ENCODE results near the gene B9D2.
"Not testable (repeated sequence)": the region's sequence is repeated elsewhere in the genome, so short reads cannot be mapped to it uniquely, and the experiment has no call there.

B9D2 gene

DNA sequence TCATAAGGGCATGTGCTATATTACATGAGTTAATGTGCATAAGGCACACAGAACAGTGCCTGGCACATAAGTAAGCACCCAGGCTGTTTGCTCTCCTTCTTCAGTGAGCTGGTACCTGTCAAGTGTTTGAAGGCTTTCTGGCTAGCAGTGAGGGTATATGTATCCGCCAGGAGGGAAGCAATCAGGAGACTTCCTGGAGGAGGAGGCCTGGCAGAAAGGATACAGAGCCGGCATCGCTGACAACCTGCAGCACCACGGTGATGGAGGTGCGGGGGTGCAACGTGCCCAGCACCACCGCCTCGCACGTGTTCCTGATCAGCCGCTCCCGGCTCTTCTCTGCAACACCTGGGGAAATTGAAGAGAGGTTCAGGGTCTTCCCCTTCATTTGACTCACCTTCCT is 27.7 kb upstream of the B9D2 start:
- DNase-seq (ENCODE audit: low read depth, low spot score), result no peak

DNA sequence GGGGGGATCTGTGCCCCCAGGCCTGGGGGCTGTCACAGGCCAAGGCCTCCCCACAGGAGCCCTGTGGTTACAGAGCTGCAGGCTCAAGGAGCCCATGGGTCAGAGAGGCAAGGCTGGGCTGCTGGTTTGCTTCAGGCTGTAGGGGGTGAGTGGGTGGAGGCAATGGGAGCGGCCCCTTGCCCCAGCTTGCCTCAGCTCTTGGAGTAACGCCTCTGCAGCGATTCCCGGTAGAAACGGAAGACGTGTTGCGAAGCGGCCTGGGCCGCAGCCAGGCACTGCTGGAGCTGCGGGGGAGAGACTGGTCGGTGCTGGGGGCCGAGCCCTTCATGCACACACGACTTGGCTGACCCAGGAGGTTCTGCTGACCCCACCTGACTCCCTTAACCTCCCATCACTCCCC is 22.5 kb upstream of the B9D2 start:
- no peak for DNase-seq (ENCODE audit: low read depth, low spot score)

DNA sequence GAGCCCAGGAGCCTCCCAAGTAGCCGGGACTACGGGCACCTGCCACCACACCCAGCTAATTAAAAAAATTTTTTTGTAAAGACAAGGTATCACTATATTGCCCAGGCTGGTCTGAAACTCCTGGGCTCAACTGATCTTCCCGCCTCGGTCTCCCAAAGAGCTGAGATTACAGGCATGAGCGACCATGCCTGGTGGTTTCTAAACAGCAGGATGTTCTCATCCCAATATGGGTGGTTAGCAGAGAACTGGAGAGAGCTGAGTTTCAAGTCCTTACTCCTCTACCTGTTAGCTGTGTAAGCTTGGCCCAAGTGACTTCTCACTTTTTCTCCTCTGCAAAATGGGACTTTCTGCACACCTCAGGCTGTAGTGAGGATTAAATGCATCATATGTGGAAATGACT is 20.4 kb upstream of the B9D2 start:
- DNase-seq (ENCODE audit: low read depth, low spot score), result no peak

DNA sequence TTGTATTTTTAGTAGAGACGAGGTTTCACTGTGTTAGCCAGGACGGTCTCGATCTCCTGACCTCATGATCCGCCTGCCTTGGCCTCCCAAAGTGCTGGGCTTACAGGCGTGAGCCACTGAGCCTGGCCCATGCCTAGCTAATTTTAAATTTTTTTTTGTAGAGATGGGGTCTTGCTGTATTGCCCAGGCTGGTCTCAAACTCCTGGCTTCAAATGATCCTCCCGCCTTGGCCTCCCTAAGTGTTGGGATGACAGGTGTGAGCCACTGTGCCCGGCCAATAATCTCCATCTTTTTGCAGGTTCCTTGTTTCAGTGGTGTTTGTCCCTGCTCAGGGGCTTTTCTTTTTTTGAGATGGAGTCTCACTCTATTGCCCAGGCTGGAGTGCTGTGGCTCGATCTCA is 17.6 kb upstream of the B9D2 start:
- not testable (repeated sequence) for DNase-seq (ENCODE audit: low read depth, low spot score)

DNA sequence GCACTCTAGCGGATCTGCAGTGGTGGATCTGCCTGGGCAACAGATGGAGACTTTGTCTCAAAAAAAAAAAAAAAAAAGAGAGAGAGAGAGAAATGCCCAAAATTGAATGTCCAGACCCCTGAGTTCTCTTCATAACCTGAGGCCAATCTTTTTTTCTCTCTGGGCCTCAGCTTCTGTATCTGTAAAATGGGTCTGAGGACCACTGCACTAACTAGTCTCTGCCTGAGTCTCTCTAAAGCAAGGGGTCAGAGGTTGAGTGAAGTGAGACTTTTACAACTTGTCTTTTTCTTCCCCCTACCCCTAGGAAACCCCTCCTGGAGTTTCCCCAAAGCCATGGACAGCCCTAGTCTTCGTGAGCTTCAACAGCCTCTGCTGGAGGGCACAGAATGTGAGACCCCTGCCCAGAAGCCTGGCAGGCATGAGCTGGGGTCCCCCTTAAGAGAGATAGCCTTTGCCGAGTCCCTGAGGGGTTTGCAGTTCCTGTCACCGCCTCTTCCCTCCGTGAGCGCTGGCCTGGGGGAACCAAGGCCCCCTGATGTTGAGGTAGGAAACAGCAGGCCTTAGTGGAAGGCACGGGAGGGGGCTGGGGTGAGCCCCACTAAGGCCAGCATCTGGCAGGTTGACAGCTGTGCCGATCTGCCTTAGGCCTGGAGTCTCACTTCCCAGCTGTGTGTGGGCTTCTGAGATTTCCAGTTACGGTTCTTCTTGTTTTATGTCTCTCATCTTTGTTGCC is 14.2 kb upstream of the B9D2 start:
- peak; percentile 28 for DNase-seq (ENCODE audit: low read depth, low spot score)

DNA sequence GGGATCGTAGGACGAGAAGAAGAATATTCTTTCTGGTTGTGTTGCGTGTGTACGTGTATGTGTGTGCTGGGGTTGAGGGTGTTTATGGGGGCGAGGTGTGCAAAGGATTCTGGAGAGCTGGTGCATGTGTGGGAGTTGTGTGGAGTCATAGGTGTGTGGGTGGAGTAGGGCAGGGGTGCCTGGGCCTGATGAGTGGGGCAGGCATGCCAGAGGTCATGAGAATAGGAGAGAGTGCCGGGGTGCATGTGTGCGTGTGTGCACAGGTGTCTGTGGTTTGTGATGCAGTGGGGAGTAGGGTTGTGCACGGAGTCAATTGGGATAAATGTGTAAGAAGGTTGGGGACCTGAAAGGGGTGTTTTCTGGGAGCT is 13.0 kb upstream of the B9D2 start:
- DNase-seq (ENCODE audit: low read depth, low spot score), result no peak

DNA sequence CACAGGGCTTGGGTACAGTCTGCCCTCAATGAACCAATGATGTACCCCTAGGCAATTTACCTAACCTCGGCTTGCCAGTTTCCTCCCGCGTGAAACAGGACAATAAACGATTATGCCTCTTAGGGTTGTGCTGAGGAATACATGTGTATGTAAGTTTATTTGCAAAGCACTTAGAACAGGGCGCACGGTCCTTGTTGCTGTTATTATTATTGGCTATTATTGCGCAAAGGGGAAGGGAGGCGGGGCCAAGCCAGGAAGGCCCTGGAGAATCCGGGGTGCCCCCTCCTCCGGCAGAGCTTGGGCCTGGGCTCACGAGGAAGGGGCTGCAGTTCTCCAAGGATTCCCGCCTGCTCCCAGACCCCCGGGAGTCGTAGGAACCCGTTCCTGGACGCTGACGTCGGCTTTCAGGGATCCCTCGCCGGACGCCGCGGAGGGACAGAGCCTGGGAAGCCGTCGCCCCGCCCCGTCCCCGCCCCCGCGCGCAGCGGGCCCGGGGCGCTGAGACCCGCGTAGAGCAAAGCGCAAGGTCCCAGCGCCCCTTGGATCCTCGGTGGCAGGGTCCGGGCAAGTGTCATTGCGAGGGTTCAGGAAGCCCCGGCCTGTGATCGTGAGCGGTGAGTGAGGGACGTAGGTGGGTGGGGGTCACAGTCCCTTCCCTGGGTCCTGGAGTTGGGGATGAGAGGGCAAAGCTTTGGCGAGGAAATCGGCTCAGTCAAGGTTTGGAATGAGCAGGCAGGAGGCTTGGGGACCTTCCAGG is 12.5 kb upstream of the B9D2 start, which contains the start of gene TMEM91:
Gene TMEM91, plus strand, starts transcription at position 293 of the 757 bp plus-strand sequence. CDS start 1,777 bp downstream, outside the sequence.
- DNase-seq (ENCODE audit: low read depth, low spot score), result no peak

DNA sequence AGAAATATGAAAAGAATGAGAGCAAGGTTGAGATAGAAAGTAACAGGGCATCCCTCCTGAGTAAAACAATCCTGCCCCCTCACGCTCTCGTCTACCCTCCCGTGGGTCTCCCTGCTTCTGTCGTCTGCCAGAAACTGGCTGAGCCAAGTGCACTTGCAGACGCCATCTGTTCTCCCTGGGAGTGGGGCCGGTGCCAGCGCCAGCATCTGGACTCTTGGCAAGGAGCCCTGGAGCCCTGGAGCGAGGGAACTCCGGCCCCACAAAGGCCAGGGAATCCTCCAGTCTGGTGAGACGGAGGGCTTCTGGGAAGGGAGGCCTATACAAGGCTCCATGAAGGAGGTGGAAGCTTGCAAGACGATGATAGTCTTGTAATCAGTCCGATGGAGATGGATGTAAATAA is 10.0 kb upstream of the B9D2 start:
- no peak for DNase-seq (ENCODE audit: low read depth, low spot score)

DNA sequence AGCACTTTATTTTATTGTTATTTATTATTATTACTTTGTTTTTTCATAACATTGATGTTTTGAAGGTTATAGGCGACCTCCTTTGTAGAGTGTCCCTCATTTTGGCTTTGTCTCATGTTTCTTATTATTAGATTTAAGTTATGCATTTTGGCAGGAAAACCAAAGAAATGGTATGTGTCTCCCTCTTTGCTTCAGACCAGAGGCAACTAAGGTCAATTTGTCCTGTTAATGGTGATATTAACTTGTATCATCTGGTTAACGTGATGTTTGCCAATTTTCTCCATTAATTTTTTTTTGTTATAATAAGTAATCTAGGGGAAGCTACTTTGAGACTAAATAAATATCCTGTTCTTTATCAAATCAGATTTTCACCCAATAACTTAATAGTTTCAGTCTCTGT is 8.6 kb upstream of the B9D2 start:
- no peak for DNase-seq (ENCODE audit: low read depth, low spot score)

DNA sequence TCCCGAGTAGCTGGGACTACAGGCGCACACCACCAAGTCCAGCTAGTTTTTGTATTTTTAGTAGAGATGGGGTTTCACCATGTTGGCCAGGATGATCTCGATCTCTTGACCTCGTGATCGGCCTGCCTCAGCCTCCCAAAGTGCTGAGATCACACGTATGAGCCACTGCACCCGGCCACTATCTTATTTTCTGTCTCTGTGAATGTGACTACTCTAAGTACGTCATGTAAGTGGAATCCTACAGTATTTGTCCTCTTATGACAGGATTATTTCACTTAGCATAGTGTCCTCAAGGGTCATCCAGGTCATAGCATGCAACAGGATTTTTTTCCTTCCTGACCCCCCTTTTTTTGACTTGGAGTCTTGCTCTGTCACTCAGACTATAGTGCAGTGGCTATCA is 7.6 kb upstream of the B9D2 start:
- DNase-seq (ENCODE audit: low read depth, low spot score), result no peak

DNA sequence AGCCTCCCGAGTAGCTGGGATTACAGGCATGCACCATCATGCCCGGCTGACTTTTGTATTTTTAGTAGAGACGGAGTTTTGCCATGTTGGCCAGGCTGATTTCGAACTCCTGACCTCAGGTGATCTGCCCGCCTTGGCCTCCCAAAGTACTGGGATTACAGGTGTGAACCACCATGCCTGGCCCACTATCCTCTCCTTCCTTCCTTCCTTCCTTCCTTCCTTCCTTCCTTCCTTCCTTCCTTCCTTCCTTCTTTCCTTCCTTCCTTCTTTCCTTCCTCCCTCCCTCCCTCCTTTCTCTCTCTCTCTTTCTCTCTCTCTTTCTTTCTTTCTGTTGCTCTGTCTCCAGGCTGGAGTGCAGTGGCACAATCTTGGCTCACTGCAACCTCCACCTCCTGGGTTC is 7.2 kb upstream of the B9D2 start:
- DNase-seq (ENCODE audit: low read depth, low spot score), result not testable (repeated sequence)

DNA sequence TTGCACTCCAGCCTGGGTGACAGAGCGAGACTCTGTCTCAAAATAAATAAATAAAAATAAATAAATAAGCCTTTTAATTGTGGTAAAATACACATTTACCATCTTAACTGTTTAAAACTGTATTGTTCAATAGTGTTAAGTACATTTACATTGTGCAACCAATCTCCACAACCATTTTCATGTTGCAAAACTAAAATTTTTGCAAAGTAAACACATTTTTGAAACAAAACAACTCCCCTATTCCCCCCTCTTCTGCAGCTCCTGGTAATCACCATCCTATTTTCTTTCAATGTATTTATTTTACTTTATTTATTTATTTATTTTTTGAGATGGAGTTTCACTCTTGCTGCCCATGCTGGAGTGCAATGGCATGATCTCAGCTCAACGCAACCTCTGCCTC is 5.8 kb upstream of the B9D2 start:
- DNase-seq (ENCODE audit: low read depth, low spot score), result no peak

DNA sequence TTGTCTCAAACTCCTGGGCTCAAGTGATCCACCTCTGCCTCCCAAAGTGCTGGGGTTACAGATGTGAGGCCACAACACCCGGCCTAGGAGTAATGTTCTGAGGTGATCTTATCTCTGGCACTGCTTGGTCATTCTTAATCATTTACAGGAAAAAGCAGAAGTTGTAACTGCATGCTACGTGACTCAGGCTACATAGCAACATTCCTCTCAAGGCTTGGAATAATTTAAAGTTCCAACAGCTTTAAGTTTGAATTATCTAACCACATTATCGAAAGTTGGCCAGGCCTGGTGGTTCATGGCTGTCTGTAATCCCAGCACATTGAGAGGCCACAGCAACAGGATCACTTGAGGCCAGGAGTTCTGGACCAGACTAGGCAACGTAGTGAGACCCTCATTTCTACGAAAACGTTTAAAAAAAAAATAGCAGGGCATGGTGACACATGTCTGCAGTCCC is 3.9 kb upstream of the B9D2 start:
- no peak for DNase-seq (ENCODE audit: low read depth, low spot score)

DNA sequence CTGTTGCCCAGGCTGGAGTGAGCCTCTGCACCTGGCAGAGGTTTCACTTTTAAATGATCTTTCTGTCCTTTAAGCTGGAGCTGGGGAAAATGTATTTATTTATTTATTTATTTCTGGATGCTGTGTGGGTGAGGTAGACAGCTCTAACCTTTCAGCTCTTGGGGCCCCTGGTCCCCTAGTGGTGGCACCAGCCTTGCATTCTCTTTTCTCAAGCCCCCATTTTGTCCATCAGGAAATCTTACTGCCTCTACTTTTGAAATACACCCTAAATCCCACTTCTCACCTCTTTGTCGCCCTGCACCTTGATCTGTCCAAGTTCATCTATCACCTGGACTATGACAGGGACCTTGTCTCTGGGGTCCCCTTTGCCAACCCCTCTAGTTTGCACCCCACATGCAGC is 2.1 kb upstream of the B9D2 start:
- DNase-seq (ENCODE audit: low read depth, low spot score), result no peak

DNA sequence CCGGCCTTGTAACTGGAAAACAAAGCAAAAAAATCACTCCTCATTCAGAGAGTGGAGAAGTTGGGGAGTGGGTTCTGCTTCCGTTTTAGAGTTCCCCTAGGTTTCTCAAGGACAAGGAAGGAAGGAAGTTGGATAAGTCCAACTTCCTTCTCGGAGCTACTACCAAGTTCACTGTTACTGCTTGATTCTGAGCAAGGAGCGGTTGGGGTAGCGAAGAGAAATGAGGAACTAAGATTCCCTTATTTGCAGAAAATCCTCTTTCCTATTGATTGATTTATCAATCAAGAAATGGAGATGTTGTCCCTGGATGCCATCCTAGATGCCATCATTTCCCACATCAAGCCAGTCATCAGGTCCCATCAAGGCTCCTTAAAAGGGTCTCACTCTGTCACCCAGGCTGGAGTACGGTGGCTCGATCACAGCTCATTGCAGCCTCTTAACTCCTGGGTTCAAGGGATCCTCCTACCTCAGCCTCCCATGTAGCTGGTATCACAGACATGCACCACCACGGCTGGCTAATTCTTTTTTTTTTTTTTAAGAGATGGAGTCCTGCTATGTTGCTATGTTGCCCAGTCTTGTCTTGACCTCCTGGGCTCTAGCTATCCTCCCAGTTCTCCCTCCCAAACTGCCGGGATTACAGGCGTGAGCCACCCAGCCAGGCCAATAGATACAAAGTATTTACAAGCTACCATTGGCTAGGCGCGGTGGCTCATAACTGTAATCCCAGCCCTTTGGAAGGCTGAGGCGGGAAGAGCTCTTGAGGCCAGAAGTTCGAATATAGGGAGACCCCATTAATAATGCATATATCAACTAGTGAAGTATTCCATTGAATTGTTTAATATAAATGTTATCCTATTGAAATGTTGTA is 809 bp upstream of the B9D2 start:
- no peak for DNase-seq (ENCODE audit: low read depth, low spot score)

DNA sequence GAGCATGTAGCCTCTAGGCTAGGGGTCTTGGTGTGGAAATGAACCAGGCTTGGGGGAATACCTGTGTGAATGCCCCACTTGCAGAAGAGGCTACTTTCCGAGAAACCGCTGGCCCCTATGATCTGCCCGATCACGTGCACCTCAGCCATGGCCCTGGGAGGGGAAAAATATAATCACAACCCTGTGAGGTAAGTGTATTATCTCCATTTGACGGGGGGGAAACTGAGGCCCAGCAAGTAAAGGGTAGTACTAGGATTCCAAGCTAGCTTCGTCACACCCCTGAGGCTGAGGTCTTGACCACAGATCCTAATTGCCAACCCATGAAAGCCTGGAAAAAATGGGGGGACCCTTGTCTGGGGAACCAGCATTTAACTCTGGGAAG is 587 bp downstream of the B9D2 start:
- no peak for DNase-seq (ENCODE audit: low read depth, low spot score)

DNA sequence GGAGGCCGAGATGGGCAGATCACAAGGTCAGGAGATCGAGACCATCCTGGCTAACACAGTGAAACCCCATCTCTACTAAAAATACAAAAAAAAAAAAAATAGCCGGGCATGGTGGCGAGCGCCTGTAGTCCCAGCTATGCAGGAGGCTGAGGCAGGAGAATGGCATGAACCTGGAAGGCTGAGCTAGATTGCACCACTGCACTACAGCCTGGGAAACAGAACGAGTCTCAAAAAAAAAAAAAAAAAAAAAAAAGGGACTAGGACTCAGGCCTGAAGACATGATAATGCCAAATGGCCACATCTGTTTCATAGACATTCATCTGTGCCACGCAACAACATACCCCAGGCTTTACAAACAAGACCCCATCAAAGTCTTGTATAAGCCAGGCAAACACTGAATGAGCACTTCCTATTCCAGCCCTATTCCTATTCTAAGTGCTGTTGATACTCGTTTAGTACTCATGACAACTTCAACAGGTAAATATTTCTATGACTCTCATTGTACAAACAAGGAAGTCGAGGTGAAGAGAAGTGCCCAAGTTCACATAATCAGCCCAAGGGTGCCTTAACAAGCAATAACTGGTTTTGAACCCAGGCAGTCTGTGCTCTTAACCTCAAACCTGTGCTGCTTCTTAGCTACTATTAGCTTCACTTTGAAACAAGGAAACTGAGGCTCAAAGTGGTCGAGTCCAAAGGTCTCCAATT is 1.7 kb downstream of the B9D2 start:
- no peak for DNase-seq (ENCODE audit: low read depth, low spot score)

DNA sequence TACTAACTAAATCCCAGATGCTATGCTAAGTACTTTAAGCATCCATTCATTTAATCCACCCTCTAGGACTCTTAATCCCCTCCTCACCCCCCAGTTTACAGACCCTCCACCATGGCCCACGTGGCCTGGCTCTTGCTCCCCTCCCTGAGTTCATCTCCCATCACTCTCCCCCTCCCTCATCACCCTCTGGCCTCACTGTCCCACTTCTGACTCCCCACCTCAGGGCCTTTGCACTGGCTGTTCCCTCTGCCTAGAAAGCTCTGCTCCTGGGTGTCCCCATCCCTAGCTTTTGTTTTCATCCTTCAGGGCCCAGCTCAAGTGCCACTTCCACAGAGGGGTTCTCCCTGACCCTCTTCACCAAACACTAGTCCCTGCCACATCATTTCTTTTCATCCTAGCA is 4.2 kb downstream of the B9D2 start:
- no peak for DNase-seq (ENCODE audit: low read depth, low spot score)

DNA sequence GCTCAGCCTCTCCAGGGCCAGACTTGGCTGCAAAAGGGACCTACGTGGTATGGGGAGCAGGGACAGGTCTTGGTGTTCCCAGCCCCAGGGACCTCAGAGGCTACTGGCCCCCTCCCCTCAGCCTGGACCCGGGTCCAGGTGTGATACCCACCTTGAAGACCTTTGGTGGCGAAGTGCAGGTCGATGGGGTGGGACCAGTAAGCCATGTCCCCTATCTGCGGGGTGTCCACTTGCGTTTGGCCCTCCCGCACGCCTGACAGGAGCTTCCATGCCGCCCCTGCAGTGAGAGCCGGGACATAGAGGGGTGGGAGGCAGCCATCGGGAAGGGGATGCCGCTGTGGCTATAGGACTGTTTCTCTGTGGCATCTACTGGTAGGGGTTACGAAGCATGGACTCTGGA is 6.2 kb downstream of the B9D2 start:
- DNase-seq (ENCODE audit: low read depth, low spot score), result no peak

DNA sequence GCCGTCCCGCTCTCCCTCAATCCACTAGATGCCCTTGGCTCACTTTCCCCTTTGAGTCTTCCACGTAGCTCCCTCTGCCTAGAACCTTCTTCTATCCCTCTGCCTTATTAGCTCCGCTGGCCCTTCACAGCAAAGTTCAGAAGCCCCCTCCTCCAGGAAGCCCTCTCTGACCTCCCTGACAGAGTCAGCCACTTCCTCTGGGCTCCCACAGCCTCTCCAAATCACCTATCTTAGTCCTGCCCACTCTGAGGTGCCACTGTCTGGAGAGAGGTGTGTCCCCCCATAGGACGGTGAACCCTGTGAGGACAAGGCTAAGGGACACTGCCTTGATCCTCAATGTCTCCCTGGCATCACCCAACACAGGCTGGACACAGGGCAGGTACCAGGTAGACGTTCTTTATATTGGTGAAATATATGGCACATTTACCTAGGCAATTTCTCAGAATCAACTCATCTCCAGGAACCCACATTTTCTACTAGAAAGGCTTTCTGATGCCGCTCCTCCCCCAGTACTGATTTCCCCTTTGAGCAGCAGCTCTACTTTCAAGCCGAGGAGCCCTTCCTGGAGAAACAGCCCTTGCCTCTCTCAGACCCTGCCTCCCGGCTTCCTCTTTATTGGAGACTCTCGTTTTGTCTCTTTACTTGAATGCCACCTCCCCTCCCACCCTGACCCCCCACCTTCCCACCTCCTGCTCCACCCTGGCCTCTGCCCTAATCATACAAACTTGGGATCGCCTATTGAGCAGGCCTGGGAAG is 6.8 kb downstream of the B9D2 start:
- no peak for DNase-seq (ENCODE audit: low read depth, low spot score)

DNA sequence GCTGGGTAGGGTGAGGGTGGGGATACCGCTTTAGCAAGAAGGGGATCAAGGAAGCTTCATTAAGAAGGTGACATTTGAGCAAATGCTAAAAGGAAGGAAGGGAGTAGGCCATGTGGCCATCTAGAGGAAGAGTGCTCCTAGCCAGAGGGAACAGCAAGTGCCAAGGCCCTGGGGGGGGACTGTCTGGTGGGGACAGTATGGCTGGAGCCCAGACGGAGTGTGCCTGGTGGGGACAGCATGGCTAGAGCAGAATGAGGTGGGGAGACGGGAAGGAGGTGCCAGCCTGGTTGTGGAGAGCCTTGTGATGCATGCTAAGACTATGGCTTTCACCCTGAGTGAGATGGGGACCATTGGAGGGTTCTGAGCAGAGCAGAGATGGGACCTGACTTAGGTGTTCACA is 8.1 kb downstream of the B9D2 start:
- DNase-seq (ENCODE audit: low read depth, low spot score), result no peak

All from iPS DF 19.7 (cell line).